IPS-NIHi7 (cell line): ENCODE results near the gene FAAH2.
"Not testable (repeated sequence)": the region's sequence is repeated elsewhere in the genome, so short reads cannot be mapped to it uniquely, and the experiment has no call there.

Experiments used
- DNase-seq: peaks from one replicate; pipeline ENCODE4 v3.0.0; 2012; ENCODE audit warnings: mixed read lengths; ENCODE audit errors: extremely low spot score

The FAAH2 gene

DNA sequence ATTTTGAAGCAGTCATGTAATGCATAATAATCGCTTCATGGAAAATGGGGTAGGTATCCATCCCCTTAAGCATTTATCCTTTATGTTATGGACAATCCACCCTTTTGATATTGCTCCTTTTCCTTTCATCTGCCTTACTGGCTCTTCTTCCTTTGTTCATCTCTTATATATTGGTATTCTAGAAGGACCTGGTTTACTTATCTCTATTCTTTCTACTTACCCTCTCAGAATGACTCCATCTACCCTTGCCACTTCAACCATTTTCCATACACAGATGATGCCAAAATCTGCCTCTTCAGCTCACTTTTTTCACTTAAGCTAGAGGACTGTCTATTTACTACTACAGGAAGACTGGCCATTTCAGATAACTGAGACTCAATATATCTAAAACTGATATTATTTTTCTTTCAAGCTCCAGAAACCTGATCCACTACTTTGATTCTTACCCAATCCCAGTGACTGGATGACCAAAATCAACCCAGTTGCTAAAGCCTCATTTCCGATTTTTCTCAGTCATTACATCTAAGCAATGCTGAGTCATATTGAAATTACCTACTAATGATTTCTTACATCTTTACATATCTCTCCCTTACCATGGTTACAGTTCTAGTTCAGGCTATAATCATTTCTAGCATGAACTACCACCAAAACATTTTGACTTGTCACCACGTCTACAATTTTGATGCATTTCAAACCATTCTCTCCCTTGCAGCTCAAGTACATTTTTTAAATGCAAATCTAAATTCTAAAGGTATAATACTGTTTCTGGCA, 93.7 kb downstream of the FAAH2 start:
- DNase-seq = no peak

DNA sequence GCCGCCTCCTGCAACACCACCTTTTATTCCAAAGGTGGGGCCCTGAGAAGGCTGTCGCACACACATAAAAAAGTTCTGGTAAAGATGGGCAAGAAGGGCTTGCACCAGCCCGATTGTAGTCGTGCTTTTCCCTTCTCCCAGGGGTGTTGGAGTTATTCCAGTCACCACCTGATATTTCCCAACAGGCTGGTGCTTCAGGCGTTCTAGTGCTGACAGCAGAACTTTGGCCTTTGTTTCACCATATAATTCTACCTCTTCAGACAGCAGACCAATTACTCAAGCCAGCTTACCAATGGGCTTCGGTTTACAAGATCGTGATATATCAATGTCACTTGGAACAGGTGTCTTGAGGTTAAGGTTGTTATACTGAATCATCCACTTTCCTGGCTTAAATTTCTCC, 107.7 kb downstream of the FAAH2 start:
- DNase-seq = not testable (repeated sequence)

DNA sequence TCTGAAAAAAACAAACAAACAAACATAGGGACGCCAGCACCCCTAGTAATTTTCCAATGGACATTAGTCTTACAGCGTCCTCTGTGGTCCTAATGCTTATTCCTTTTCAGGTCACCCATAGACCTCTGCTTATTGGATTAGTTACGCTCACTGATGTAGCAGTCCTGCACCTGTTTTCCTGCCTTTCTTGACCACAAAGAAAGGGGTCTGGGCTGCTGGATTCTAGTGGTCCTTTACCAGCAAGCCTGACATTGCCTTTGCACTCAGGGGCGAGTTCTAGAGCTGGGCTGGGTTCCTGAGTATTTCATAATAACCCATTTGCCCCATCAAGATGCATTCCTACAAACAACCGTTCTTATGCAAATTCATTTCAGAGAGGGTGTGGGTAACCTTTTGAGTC, 116.7 kb downstream of the FAAH2 start:
- DNase-seq = not testable (repeated sequence)

DNA sequence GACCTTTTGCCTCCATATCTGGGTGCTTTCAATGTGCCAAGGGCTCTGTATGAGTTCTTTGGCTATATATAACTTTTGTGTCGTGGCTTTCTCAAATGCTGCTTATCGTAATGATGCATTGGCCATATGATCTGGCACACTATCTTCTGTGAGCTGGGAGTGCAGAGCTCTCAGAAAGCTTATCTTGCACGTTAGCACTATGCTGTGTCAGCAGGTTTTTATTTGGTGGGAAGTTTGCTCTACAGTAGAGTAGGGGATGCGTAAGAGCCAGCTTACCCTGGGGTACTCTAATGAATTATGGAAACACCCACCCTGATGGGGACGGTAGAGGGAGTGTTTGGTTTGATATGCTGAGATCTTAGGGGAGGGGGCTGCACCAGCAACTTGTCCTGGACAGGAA, 119.6 kb downstream of the FAAH2 start:
- no peak for DNase-seq

DNA sequence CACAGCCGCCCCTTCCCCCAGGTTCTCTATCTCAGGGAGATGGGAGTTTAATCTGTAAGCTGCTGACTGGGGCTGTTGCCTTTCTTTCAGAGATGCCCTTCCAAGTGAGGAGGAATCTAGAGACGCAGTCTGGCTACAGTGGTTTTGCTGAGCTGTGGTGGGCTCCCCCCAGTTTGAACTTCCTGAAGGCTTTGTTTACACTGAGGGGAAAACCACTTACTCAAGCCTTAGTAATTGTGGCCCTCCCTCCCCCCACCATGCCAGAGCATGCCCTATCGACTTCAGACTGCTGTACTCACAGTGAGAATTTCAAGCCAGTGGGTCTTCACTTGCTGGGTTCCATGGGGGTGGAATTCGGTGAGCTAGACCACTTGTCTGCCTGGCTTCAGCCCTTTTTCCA, 131.3 kb downstream of the FAAH2 start:
- no peak for DNase-seq

DNA sequence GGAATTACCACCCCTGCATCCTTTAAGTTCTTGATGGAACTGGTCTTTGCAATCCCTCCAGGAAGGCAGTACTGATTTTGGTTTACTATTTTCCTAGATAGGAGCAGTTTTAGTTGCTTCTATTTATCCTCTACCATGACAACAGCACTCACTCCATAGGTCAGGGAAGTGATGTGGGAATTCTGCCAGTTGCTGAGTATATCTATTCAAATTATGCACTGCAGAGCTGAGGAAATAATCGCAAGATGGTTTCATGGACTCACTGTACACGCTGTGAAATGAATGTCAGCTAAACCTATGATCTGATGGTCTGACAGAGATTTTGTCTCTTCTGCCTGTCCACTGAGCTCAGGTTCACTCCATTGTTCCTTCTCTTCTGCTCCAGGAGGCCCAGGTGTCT, 135.8 kb downstream of the FAAH2 start:
- DNase-seq = no peak

DNA sequence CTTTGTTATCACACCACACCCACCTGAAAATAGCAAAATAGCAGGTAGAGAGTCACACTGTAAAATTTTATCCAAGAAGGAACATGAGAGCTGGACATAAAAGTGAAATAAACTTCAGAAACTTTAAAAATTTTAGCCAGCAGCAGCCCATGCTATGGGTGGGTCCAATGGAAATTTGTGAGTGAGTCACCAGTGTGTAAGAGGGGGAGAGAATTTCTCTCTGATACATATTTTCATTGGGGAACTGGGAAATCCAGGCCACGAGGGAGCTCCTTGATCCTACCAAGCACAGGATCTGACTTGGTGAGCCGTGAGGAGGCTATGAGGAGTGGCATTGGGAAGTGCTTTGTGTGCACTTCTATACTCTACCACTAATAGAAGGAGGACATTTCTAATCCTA, 136.3 kb downstream of the FAAH2 start:
- no peak for DNase-seq

DNA sequence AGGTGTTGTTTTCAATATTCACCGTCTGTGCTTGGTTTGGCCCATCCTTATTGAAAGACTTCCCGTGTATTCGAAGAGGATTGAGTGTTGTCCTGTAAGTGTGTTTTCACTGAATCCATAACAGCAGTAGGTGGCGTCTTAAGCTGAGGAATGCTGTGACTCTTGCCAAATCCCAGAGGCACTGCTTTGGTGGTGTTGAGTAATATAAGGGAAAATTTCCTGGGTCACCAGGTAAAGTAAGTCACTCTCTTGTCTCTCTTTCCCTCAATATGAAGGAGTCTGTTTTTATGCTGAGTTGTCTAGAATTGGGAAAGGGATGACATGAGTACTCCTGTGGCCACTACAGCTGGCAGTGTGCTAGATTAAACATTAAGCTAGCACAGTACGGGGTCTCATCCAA, 158.6 kb downstream of the FAAH2 start:
- DNase-seq = no peak

DNA sequence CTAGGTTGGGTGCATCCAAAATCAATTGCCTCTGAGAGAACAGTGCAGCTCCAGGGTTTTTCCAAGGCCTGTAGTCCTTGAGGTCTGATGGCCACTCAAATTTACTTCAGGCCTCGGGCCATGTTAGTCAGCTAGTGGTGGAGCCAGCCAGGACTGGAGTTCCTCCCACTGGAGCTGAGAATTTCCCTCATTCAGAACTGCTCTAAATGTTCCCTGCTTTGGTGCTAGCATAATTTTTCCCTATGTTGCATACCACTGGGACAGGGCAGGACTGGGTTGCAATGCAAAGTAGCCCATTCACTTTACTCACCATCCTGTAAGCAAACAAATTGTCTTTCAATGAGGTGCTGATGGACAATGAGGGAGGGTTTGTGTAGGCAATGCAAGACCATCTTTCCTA, 159.3 kb downstream of the FAAH2 start:
- no peak for DNase-seq

DNA sequence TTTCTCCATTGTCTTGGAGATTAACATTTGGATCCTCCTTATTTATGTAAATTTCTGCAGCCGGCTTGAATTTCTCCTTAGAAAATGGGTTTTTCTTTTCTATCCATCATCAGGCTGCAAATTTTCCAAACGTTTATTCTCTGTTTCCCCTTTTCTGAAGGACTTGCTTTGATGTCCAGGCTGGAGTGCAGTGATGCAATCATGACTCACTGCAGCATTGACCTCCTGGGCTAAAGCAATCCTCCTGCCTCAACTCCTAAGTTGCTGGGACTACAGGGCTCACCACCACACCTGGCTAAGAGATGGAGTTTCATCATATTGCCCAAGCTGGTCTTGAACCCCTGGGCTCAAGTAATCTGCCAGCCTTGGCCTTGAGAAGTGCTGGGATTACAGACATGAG, 161.3 kb downstream of the FAAH2 start:
- no peak for DNase-seq

DNA sequence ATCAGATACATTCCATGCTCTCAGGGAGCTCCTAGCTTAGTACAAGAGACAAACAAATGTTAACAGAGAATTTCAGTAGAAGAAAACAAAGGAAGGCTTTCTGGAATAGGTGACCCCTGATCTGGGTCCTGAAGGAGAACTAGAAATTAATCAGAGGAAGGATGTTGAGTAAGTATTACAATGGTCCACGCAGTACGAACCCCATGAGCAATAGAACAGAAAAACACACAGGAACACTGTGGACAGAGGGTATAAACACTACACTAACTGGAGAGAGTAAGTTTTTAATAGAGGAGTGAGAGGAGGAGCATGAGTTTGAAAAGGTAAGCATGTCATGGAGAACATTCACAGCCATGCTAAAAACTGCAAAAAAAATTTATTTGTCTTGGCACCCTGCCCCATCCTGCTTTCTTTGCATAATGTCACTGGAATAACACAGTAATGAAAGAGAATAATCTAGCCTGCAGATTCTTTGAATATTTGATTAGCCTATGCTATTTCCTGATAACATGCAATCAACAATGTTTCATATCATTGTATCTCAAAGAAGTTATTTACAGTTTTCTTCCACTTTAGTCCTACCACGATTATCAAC, 165.0 kb downstream of the FAAH2 start:
- no peak for DNase-seq

DNA sequence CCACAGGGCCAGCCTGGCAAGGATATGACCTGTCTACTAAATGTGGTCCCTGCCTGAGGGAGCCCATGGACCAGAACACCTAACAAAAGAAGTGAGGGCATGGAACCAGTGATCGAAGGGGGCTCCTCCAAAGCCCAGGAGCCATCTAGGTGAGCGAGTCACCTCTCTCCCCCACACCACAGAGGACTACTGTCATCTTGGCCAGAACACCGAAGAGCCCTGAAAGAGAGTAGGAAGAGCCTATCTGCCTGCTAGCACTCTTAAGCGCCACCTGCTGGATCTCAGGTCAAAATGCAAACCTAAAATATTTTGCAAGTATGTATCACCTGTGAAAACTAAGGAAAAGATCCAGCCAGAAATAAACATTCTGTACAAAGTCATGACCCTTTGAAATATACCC, 167.4 kb downstream of the FAAH2 start:
- DNase-seq = peak; percentile 59

DNA sequence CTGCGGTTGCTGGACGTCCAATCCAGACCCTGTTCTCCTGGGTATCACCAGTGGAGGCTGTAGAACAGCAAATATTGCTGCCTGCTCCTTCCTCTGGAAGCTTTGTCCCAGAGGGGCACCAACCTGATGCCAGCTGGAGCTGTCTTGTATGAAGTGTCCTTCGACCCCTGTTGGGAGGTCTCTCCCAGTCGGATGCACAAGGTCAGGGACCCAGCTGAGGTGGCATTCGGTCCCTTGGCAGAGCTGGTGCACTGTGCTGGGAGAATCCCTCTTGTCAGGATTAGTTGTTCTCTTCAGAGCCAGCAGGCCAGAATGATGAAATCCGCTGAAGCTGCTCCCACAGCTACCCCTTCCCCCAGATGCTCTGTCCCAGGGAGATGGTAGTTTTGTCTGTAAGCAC, 195.0 kb downstream of the FAAH2 start:
- DNase-seq = no peak

DNA sequence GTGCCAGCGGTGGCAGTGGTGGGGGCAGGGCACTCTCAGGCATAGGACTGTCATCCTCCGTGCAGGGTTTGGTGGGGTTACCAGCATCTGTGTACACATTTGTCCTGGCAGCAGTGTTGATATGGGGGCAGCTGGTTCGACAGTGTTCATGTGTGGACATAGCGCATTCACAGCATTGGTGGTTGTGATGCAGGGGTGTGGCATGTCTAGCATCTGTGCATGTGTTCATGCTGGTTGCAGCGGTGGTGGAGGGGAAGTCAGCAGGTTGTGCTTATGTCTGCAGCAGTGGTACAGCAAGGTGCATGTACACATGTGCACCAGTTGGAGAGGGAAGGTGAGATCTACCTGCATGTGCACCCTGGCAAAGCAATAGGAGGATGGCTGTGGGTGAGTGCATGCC, 230.0 kb downstream of the FAAH2 start:
- DNase-seq = no peak

DNA sequence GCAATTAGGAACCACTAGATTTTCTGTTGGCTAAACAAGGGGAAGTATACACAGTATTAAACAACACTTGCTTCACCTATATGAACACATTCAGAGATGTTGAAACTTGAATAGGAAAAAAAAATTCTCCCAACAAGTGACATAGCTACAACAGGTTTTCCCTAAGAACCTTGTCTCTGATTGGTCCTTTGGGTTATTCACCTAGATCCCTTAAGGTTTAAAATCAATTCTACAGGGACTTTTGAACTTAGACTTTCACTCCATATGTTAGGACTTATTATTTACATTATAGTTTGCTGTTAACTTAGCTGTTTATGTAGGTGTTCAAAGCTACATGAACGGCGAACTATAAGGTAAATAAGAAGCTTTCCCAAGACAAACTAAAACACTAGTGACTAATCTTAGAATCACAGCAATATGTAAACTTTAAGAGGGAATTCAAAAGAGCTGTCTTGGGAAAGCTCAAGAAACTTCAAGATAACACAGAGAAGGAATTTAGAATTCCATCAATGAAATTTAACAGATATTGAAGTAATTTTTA, 233.1 kb downstream of the FAAH2 start:
- no peak for DNase-seq

DNA sequence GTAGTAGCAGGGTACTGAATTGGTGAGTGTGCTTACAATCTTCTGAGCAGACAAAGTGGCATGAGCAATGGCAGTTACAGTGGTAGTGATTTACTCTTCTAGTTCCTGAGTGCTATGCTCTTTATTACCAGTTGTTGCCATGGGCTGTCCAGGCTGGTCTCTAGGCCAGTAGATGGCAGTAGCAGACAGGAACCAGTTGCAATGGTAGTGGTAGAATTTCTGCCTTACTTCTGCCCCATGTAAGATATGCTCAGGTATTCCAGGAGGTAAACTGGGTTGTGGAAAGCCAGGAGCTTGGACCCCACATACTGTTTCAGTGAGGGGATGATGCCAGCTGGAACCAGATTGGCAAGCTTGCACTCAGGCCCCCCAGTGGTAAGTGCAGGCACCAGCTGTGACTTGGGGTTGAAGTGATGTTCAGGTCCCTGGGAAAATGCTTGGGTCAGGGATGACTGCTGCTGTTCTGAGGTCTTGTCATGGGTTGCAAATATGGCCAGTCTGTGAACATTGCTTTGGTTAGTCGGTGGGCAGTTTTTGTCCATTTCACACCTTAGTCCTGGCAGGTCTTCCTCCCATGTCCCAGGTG, 242.3 kb downstream of the FAAH2 start:
- DNase-seq = peak; percentile 25
